Retinal pigment epithelial cell (primary cell): ENCODE measurements around the gene ARL15.
A peak's percentile ranks its signal among the peaks of the same experiment; 100 is the strongest.
"Not testable (repeated sequence)": the region's sequence is repeated elsewhere in the genome, so short reads cannot be mapped to it uniquely, and the experiment has no call there.

ENCODE experiments used
- DNase-seq: peaks from one replicate; pipeline ENCODE4 v3.0.0-alpha.2; 2010; ENCODE audit warnings: low read depth
- H3K4me3 ChIP-seq: 2 replicates; pipeline ENCODE4 v1.5.1; 2011; ENCODE audit warnings: mild to moderate bottlenecking, low read length, control low read depth, moderate library complexity
- CTCF ChIP-seq: conservative IDR thresholded peaks from 2 replicates; pipeline ENCODE4 v1.5.1; 2011; ENCODE audit warnings: low read depth, low read length, control low read depth, inconsistent platforms

Gene ARL15

GRCh38 chr5:54310433-54311175, at the start of gene ARL15:
TSS of gene ARL15 (minus strand) at chr5:54310573.
- no peak for TF ChIP-seq CTCF
- peak; percentile 83 for DNase-seq

GRCh38 chr5:54360089-54360488, 49.7 kb upstream of the ARL15 start:
- no peak overlapping the region for H3K4me3 ChIP-seq
- no peak for TF ChIP-seq CTCF
- peak; percentile 55 for DNase-seq

More at GRCh38 chr5:54310433-54311175, at the start of gene ARL15:
- H3K4me3 ChIP-seq = peak within 1 kb of the TSS; percentile 95

GRCh38 chr5:54357408-54358058, 47.2 kb upstream of the ARL15 start:
- TF ChIP-seq CTCF = no peak
- H3K4me3 ChIP-seq = no peak overlapping the region
- no peak for DNase-seq

GRCh38 chr5:54353933-54354564, 43.7 kb upstream of the ARL15 start:
- DNase-seq, H3K4me3 ChIP-seq: not testable (repeated sequence)

GRCh38 chr5:54352580-54352979, 42.2 kb upstream of the ARL15 start:
- H3K4me3 ChIP-seq, DNase-seq: not testable (repeated sequence)

- no peak overlapping the region for H3K4me3 ChIP-seq
- no peak for DNase-seq
- TF ChIP-seq CTCF = no peak
Measured at GRCh38 chr5:54347221-54347865, 37.0 kb upstream of the ARL15 start.

GRCh38 chr5:54344653-54345052, 34.3 kb upstream of the ARL15 start:
- no peak for DNase-seq
- TF ChIP-seq CTCF = no peak
- no peak overlapping the region for H3K4me3 ChIP-seq
